Measurements from ENCODE around the gene CRYM. TPM values are rescaled to one million over a fixed set of nuclear protein-coding genes. Genes with fewer than 3 reads are reported as not detected.

CRYM gene
- total RNA-seq, 2 experiments from 2014 or later = not detected

GRCh38 chr16:21217121-21217520, 61.0 kb downstream of the CRYM start:
- DNase-seq = no peak
- CTCF ChIA-PET = no interaction called here
- POLR2A ChIA-PET = no interaction called here
- H3K4me3 Mint-ChIP-seq = no peak overlapping the region
- no peak for ATAC-seq
- TF ChIP-seq, protein P1, sequence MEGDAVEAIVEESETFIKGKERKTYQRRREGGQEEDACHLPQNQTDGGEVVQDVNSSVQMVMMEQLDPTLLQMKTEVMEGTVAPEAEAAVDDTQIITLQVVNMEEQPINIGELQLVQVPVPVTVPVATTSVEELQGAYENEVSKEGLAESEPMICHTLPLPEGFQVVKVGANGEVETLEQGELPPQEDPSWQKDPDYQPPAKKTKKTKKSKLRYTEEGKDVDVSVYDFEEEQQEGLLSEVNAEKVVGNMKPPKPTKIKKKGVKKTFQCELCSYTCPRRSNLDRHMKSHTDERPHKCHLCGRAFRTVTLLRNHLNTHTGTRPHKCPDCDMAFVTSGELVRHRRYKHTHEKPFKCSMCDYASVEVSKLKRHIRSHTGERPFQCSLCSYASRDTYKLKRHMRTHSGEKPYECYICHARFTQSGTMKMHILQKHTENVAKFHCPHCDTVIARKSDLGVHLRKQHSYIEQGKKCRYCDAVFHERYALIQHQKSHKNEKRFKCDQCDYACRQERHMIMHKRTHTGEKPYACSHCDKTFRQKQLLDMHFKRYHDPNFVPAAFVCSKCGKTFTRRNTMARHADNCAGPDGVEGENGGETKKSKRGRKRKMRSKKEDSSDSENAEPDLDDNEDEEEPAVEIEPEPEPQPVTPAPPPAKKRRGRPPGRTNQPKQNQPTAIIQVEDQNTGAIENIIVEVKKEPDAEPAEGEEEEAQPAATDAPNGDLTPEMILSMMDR (IDR thresholded peaks at IDR 0.05) = no peak
- intact Hi-C loops (cut with micrococcal nuclease) = no loop called here
- H3K36me3 Mint-ChIP-seq (ENCODE audit: low read depth) = no peaks in the 10 kb centered on the region
- H3K4me1 Mint-ChIP-seq (ENCODE audit: low read depth) = no peaks in the 10 kb centered on the region
- H3K27me3 Mint-ChIP-seq = peaks cover 19% of the 10 kb centered on the region
- no peak overlapping the region for H3K27ac Mint-ChIP-seq
- no peaks in the 10 kb centered on the region for H3K9me3 Mint-ChIP-seq

GRCh38 chr16:21214086-21214485, 64.0 kb downstream of the CRYM start:
- H3K27ac Mint-ChIP-seq = no peak overlapping the region
- no peak overlapping the region for H3K4me3 Mint-ChIP-seq
- no peak for ATAC-seq
- H3K9me3 Mint-ChIP-seq = no peaks in the 10 kb centered on the region
- TF ChIP-seq, protein P1 (IDR thresholded peaks at IDR 0.05) = no peak
- H3K27me3 Mint-ChIP-seq = peaks cover 13% of the 10 kb centered on the region
- ChIA-PET POLR2A (no interaction called here), CTCF (no interaction called here)
- no peak for DNase-seq
- intact Hi-C loops (cut with micrococcal nuclease) = no loop called here
- no peaks in the 10 kb centered on the region for H3K4me1 Mint-ChIP-seq (ENCODE audit: low read depth)
- no peaks in the 10 kb centered on the region for H3K36me3 Mint-ChIP-seq (ENCODE audit: low read depth)

- TF ChIP-seq, protein P1 (IDR thresholded peaks at IDR 0.05) = no peak
Measured at GRCh38 chr16:21211486-21211885, 66.6 kb downstream of the CRYM start, which contains the start of gene ZP2. ZP2 (minus strand) TSS chr16:21211574; CDS start chr16:21211547, 27 bp downstream.

More at GRCh38 chr16:21211486-21211885, 66.6 kb downstream of the CRYM start, which contains the start of gene ZP2:
- Mint-ChIP-seq H3K36me3 (ENCODE audit: low read depth) (no peaks in the 10 kb centered on the region), H3K27ac (no peak within 1 kb of the TSS), H3K9me3 (no peaks in the 10 kb centered on the region), H3K4me3 (no peak within 1 kb of the TSS), H3K27me3 (peaks cover 13% of the 10 kb centered on the region), H3K4me1 (ENCODE audit: low read depth) (no peaks in the 10 kb centered on the region)
- ATAC-seq (no peak), DNase-seq (no peak)
- ChIA-PET CTCF (interaction anchor here (1.2 kb wide), 1 partner anchor 23 kb away, joined by 3 read pairs; no protein-coding TSS in a partner anchor), POLR2A (interaction anchor here (0.7 to 1.2 kb wide), 2 partner anchors 90 to 1406 kb away, joined by 3 read pairs; no protein-coding TSS in a partner anchor)
- intact Hi-C loops (cut with micrococcal nuclease) = no loop called here

Other genes starting within 250 kb of the CRYM start
- gene DNAH3, start 127.4 kb downstream of the CRYM start, total RNA-seq = under 1 TPM in 1 of 2 experiments, not detected in 1; 0.02 TPM
- gene LDAF1, start 119.6 kb downstream of the CRYM start, total RNA-seq = 10 to 100 TPM; 10.3 to 12.6 TPM
- gene ZP2, start 66.7 kb downstream of the CRYM start, total RNA-seq = not detected
- gene ANKS4B, start 44.6 kb downstream of the CRYM start, total RNA-seq = not detected